Measurements from ENCODE around the gene SLC2A4.

SLC2A4 gene

GRCh38 chr17:7326186-7326585, 44.7 kb downstream of the SLC2A4 start:
- no peak overlapping the region for H3K9ac ChIP-seq (ENCODE audit: low read depth, low read length)
- TF ChIP-seq EZH2 (IDR thresholded peaks at IDR 0.05; ENCODE audit: borderline replicate concordance, low read depth, low read length, severe bottlenecking): no peak
- TF ChIP-seq CTCF (IDR thresholded peaks at IDR 0.05; ENCODE audit: borderline replicate concordance, extremely low read depth, low read length, poor library complexity, severe bottlenecking): no peak
- H3K36me3 ChIP-seq (ENCODE audit: insufficient read depth, low read length): peaks cover 64% of the 10 kb centered on the region

GRCh38 chr17:7327056-7327455, 45.5 kb downstream of the SLC2A4 start:
- ATAC-seq (ENCODE audit: insufficient read depth, low read depth): no peak
- Histone ChIP-seq H3K27me3 (ENCODE audit: insufficient read depth, low read length, poor library complexity) (no peaks in the 10 kb centered on the region), H3K79me2 (ENCODE audit: insufficient read depth, low read length) (peaks cover 35% of the 10 kb centered on the region), H3K4me2 (ENCODE audit: insufficient read depth, low read length) (peak overlapping the region; percentile 80; the same call in 1 of the 2 replicates), H2AFZ (ENCODE audit: low read depth, low read length) (no peak overlapping the region), H3K4me1 (ENCODE audit: insufficient read depth, low read length) (peaks cover 35% of the 10 kb centered on the region), H3K4me3 (ENCODE audit: low read depth in 1 of 2, low read length in 2 of 2) (0 out of 4 replicates have a peak overlapping the region, but pooled peaks of 1 of the 2 experiments have one; percentile 9), H3K27ac (ENCODE audit: low read length) (no peak overlapping the region), H3K9ac (ENCODE audit: low read depth, low read length) (0 out of 2 replicates have a peak overlapping the region, but pooled peaks have one; percentile 68), H3K36me3 (ENCODE audit: insufficient read depth, low read length) (peaks cover 55% of the 10 kb centered on the region), H3K9me3 (ENCODE audit: insufficient read depth, low read length, severe bottlenecking) (no peaks in the 10 kb centered on the region), H4K20me1 (ENCODE audit: insufficient read depth, low read length) (no peaks in the 10 kb centered on the region; the same call in 1 of the 2 replicates)
- TF ChIP-seq CTCF (IDR thresholded peaks at IDR 0.05; ENCODE audit: borderline replicate concordance, extremely low read depth, low read length, poor library complexity, severe bottlenecking) (no peak), EZH2 (IDR thresholded peaks at IDR 0.05; ENCODE audit: borderline replicate concordance, low read depth, low read length, severe bottlenecking) (no peak)
- DNase-seq: no peak

More at GRCh38 chr17:7326186-7326585, 44.7 kb downstream of the SLC2A4 start:
- Histone ChIP-seq H3K4me3 (ENCODE audit: low read depth in 1 of 2, low read length in 2 of 2) (no peak overlapping the region), H3K9me3 (ENCODE audit: insufficient read depth, low read length, severe bottlenecking) (no peaks in the 10 kb centered on the region), H3K4me1 (ENCODE audit: insufficient read depth, low read length) (peaks cover 35% of the 10 kb centered on the region), H3K4me2 (ENCODE audit: insufficient read depth, low read length) (no peak overlapping the region), H3K27me3 (ENCODE audit: insufficient read depth, low read length, poor library complexity) (no peaks in the 10 kb centered on the region), H3K79me2 (ENCODE audit: insufficient read depth, low read length) (peaks cover 35% of the 10 kb centered on the region), H3K27ac (ENCODE audit: low read length) (no peak overlapping the region), H2AFZ (ENCODE audit: low read depth, low read length) (no peak overlapping the region), H4K20me1 (ENCODE audit: insufficient read depth, low read length) (no peaks in the 10 kb centered on the region; the same call in 1 of the 2 replicates)
- ATAC-seq (ENCODE audit: insufficient read depth, low read depth) (no peak), DNase-seq (no peak)

GRCh38 chr17:7327501-7327900, 46.0 kb downstream of the SLC2A4 start:
- Histone ChIP-seq H4K20me1 (ENCODE audit: insufficient read depth, low read length) (no peaks in the 10 kb centered on the region; the same call in 1 of the 2 replicates), H3K79me2 (ENCODE audit: insufficient read depth, low read length) (peaks cover 35% of the 10 kb centered on the region), H3K9ac (ENCODE audit: low read depth, low read length) (peak overlapping the region; percentile 68; the same call in 1 of the 2 replicates), H3K9me3 (ENCODE audit: insufficient read depth, low read length, severe bottlenecking) (no peaks in the 10 kb centered on the region), H3K36me3 (ENCODE audit: insufficient read depth, low read length) (peaks cover 51% of the 10 kb centered on the region), H3K27ac (ENCODE audit: low read length) (no peak overlapping the region; the same call in 1 of the 2 replicates), H3K27me3 (ENCODE audit: insufficient read depth, low read length, poor library complexity) (no peaks in the 10 kb centered on the region), H2AFZ (ENCODE audit: low read depth, low read length) (no peak overlapping the region), H3K4me2 (ENCODE audit: insufficient read depth, low read length) (peak overlapping the region; percentile 80), H3K4me1 (ENCODE audit: insufficient read depth, low read length) (peaks cover 35% of the 10 kb centered on the region), H3K4me3 (ENCODE audit: low read depth in 1 of 2, low read length in 2 of 2) (peak overlapping the region in 1 of 2 experiments; percentile 73; a peak in 1 of 4 replicates)
- DNase-seq (no peak), ATAC-seq (ENCODE audit: insufficient read depth, low read depth) (no peak)
- TF ChIP-seq CTCF (IDR thresholded peaks at IDR 0.05; ENCODE audit: borderline replicate concordance, extremely low read depth, low read length, poor library complexity, severe bottlenecking): no peak
- TF ChIP-seq EZH2 (IDR thresholded peaks at IDR 0.05; ENCODE audit: borderline replicate concordance, low read depth, low read length, severe bottlenecking): no peak
